Stimulated activated CD4-positive, alpha-beta T cell treated with anti-CD3 and anti-CD28 coated beads, Interleukin-2, amount 100 ng/mL, for 48 hours (primary cell): ENCODE results near the gene CAPZA1.

Experiments used
- DNase-seq, 2 donors: peaks; one replicate each; pipeline ENCODE4 v3.0.0-alpha.2; 2020

Gene CAPZA1

DNA sequence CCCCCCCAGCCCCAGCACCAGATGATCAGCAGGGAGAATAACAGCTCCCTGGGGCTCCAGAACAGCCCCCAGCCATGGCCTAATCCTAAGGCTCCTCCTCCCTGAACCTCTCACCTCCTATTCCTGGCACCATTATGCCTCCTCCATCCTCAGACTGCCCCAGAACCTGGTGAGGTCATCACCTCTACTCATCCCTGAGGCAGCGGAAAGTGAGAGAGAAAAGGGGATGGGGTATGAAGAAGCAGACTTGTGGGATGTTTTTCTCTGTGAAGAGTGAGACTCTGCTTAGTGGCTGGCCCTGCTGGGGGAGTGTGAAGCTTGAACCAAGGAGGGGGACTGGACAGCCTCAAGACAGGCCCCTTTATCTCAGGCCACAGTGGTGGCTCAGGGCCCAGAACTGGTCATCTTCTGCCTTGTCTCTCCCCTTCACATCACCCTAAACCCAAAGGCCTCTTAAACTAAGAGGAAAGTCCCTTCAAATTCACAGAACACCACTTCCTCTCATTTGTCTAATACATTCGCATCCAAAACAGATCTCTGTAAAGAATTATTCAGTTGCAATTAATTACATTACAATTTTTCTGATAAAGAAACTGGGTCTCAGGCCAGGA, 97.7 kb downstream of the CAPZA1 start:
- DNase-seq, result no peak

- DNase-seq, result peak; percentile 74 to 80
Measured at GRCh38 chr1:112718691-112719418, 99.2 kb downstream of the CAPZA1 start.

- no peak for DNase-seq
Measured at GRCh38 chr1:112719706-112720105, 100.1 kb downstream of the CAPZA1 start.

GRCh38 chr1:112720800-112721199, 101.2 kb downstream of the CAPZA1 start:
- DNase-seq, result no peak
